SKM-1 (cell line): ENCODE measurements around the gene NINJ2.
"Not testable (repeated sequence)": the region's sequence is repeated elsewhere in the genome, so short reads cannot be mapped to it uniquely, and the experiment has no call there.

Experiments
- DNase-seq: peaks from one replicate; lab custom pipeline; 2025; ENCODE audit not compliant: unreplicated experiment; lab: John Stamatoyannopoulos, UW

Gene NINJ2, protein sequence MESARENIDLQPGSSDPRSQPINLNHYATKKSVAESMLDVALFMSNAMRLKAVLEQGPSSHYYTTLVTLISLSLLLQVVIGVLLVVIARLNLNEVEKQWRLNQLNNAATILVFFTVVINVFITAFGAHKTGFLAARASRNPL

DNA sequence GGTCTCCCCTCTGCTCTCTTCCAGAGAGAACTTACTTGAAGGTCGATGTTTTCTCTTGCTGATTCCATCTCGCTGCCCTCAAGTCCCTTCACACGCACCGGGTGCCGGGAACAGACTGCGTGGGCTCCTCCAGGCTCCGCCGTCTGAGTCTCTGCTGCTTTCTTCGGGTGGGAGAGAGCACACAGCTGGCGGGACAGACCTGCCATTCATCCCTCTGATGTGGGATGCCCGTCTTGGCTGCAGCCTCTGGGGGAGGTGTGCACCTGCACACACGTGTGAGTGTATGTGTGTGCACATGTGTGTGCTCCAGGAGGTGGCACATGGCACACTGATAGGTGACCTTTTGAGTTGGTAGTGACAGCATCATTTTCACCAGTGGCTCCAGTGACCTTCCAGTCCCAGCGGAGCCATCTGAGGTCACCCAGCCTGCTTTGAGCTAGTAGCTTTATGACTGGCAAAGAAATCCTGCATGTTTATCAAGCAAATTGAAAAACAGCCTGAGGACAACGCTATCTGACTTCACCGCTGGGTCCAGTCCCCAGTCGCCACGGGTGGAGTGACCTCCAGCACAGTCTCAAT, at the start of gene NINJ2:
Gene NINJ2 (minus strand): TSS at position 153 of the 579 bp plus-strand sequence. CDS start 85 bp downstream, at position 68.
- no peak for DNase-seq

DNA sequence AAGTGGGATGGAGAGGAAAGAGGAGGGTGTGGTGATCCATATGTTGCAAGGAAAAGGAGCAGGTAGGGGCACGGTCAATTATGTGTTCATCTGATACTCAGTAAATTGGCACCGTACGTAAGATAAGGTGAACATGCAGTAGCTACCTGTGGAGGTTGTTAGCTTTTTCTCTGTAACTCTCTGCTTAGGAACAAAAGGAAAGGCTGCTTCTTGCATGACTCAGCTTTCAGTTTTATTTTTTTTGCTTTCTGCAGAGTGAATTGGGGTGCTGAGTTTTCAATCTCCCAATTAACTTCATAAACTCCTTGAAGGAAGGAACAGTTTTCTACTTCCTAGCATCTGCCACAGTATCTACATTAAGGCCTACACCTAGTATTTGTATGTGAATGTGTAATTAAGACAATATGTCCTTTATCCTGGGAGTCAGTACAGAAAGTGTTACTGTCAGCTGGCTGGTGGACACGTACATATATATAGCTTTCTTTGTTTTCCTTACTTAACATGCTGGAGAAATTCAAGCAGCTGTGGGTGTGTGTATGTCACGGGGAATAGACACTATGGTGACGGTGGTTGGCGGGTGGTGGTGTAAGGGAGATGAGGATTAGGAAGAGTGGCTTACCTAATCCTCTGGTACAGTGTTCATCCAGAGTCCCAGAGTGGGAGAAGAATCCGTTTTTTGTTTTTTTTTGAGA, 49.1 kb upstream of the NINJ2 start:
- DNase-seq, result no peak

DNA sequence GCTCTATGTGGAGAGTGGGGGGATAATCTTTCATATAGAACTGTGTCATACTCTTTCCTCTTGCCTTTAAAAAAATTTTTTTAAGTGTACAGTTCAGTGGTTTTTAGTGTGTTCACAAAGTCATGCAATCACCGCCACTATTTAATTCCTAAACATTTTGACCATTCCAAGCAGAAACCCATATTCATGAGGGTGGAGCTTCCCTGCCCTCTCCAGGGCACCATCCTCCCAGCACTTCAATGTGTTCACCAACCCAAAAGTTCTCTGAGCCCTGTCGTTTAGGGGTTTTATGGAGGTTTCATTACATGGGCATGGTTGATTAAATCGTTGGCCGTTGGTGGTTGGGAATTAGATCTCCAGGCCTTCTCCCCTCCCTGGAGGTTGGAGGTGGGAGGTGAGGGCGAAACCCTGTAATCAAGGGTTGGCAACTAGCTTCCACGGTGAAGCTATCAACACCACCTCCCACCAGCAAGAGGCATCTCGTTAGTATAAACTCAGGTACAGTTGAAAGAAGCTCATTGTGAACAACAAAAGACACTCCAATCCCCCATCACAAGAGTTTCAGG, 46.3 kb upstream of the NINJ2 start:
- no peak for DNase-seq

DNA sequence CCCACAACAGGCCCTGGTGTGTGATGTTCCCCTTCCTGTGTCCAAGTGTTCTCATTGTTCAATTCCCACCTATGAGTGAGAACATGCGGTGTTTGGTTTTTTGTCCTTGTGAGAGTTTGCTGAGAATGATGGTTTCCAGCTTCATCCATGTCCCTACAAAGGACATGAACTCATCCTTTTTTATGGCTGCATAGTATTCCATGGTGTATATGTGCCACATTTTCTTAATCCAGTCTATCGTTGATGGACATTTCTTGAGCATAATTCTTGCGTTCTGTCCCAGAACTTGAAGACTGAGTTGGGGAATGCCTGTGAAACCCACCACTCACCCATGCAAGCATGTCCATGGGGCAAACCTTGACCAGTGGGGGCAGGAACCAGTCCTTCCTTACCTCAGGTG, 44.8 kb upstream of the NINJ2 start:
- DNase-seq, result not testable (repeated sequence)

DNA sequence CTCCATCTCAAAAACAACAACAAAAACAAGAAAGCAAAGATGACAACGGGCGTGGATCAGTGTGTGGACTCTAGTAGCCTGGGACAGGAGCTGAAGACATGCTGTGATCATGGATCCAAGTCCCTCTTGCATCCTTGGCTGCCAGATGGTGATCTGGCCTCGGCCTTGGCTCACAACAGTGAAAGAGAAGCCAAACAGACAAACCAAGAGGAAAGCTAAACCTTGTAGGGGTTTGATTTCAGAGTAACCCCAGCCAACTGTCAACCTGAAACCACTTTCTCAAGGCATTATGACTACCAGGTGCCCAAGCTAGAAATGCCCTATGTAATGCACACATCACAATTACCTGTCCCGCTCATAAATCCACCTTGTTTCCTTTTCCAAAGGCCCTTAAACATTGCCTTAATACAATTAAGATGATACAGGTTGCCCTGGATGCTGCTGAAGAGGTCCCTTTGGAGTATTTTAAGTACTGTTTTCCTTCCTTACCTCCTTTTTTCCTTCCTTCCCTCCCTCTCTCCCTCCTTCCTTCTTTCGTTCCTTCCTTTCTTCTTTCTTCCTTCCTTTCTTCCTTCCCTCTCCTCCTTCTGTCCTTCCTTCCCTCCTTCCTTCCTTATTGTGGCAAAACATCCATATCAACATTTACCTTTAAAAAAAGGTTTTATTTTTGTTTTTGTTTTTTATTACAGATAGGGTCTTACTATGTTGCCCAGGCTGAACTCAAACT, 41.4 kb upstream of the NINJ2 start:
- no peak for DNase-seq

DNA sequence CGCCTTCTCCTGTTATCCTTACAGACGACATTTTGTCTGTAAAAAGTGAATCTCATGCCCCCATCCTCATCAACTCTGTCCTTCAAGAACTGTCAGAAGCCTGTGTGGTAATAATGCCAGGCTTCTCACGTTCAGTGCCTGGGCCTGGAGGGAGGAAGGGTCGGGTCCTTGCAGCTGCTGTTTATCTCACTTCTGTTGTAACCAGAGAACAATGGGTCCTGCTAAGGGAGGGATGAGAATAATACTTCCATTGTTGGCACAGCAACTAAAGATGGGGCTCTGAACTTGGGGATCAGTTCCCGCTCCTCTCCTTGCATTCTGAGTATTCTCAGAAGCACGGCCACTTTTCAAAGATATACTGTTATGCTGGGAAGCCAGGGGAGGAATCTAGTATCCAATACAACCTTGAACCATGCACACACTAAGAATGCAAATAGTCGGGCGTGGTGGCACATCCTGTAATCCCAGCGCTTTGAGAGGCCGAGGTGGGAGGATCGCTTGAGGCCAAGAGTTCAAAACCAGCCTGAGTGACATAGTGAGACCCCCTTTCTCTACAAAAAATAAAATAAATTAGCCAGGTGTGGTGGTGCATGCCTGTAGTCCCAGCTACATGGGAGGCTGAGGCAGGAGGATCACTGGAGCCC, 38.8 kb upstream of the NINJ2 start:
- no peak for DNase-seq

DNA sequence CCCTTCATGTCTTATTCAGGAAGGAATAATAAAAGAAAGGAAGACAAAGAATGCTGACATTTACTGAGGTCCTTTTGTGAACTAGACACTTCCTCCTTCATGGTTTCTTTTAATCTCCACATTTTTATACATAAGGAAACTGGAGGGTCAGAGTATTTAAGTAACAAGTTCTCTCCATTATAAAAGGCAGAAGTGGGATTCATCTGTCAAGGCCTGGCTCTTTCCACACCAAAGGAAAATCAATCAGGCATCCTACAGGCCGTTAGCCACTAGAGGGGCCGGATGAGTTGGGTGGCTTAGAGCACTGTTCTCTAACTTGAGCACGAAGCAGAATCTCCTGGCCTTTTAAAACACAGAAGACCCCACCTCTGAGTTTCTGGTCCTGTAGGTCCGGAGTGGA, 36.8 kb upstream of the NINJ2 start:
- DNase-seq, result no peak

DNA sequence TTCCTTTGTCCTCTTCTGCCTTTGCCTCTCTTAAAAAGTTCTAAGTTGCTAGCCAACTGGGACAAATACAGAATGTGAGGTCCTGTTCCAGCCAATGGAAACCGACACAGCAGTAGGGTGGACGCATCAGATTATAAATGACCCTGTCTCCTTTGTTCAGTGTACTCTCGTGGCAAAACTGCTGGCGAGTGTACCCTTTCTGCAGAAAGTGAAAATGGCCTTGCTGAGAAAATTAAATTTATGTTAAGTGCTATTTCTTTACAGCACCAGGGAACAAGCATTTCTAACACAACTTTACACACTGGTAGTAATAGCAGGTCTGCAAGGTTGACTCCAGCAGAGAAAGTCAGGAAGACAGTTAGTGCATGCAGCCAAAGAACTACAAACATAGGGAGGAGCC, 35.0 kb upstream of the NINJ2 start:
- DNase-seq, result not testable (repeated sequence)

DNA sequence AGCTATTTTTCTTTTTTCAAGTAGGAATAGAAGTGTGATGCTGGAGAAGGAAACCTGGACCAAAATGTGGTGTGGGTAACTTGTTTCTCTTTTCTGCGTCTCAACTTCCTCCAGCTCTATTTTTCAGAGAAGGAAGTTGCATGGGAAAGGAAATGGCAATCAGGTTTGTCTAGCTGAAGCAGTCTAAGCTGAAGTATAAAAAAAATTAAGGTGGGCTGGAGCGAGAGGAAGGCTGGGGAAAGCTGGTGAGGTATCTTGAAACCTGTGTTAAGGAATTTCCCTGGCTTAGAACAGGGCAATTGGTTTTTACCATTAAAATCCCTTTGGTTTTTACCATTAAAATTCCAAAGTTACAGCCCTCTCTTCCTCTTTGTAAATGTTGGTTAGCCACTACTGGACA, 34.2 kb upstream of the NINJ2 start:
- no peak for DNase-seq

DNA sequence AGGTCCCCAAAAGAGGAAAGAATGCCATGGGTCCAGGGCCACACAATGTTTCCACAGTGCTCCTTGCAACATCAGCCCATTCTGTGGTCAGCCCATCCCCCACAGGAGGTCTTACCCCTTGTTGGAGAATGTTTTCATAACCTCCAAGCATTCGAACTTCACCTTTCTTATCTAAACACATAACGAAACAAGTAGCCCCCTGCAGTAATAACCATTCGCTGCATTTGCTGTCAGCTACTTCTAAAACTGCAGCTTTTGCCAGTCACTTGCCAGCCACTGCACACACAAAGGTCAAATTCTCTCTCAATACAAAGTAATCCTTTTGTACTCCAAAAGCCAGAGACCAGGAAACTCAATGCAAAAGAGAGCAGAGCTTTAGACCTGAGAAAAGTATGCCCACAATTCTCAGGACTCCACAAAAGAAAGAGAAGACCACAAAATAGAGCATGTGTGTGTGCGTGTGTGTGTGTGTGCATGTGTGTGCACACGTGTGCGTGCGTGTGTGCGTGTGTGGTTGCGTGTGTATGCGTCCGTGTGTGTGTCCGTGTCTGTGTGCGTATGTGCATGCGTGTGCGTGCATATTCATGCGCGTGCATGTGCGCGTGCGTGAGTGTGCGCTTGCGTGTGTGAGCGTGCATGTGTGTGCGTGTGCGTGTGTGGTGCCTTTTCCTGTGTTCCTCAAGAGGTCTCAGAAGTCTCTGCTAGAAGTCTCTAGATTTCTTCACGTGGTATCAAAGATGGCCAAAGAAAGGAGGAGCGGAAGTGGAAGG, 31.7 kb upstream of the NINJ2 start:
- no peak for DNase-seq

DNA sequence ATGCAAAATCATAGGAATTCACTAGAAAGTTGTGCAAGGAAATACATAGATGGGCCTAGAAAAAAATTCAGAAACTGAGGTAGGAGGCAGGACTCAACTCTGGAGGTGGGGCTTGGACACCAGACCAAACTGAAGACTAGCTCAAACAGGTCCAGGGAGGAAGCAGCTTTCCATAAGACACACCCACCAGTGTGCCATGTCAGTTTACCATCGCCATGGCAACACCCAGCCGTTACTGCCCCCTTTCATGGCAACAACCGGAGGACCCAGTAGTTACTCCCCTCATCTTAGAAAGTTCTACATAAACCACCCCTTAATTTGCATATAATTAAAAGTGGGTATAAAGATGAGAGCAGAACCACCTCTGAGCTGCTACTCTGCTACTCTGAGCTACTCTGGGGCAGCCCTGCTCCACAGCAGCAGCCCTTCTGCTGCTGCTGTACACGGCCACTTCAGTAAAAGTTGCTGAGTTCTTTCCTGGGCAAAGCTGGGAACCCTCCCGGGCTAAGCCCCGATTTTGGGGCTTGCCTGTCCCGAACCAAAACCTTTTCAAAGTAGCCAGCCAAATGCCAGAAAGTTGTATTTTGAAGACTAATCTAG, 30.8 kb upstream of the NINJ2 start:
- DNase-seq, result no peak

DNA sequence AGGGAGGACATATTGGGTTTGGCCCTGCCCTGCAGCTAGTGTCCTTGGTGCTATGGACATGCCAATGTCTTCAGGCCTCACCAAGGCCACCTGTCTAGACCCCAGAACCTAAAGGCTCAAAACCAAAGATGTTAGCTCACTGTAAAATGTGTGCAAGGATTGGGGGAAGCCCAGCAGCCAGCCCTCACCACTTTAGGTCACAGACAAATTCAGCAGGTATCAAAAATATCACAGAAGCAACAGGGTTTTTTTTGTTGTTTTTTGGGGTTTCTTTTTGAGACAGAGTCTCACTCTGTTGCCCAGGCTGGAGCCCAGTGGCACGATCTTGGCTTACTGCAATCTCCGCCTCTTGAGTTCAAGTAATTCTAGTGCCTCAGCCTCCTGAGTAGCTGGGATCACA, 29.0 kb upstream of the NINJ2 start:
- DNase-seq, result no peak

DNA sequence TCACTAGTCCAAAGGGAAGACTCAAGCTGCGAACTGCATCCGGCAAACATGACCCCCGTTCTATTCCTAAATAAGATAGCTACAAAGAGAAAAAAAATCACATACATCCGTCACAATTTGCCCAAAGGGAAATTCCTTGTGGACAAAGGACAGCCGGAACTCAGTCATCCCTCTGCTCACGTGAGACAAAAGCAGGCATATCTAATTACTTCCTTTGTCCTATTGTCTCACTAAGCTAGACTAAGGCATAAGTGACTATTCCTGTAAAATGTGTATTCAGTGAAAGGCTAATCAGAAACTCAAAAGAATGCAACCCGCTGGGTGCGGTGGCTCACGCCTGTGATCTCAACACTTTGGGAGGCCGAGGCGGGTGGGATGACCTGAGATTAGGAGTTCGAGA, 27.2 kb upstream of the NINJ2 start:
- no peak for DNase-seq

DNA sequence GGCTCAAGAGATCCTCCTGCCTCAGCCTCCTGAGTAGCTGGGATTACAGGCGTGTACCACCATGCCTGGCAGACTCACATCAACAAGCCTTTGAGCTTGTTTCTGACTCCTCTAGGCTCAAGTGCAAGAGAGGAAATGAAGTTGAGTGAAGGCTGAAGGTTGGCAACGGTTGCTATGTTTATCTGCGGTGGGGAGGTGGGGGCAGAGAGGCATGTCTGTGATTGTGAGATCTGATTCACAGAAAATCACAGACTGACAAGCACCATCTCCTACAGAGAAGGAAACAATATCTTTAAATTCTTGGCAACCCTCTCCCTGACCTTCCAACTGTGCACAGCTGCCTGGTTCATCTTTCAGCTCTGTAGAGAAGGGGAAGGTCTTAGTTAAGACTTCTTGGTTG, 22.1 kb upstream of the NINJ2 start:
- DNase-seq, result no peak

DNA sequence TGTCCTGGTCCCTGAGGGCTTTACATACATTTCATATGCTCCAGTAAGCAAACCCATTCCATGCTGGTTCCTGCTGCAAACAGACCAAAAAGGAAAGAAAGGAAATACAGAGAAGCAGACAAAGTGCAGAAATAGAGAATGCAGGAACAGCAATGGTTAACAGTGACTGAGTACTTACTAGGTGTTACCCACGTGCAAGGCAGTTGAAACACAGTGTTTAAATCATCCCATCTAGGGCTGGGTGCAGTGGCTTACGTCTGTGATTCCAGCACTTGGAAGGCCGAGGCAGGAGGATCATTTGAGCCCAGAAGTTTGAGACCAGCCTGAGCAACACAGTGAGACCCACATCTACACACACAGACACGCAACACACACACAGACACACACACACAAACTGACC, 21.2 kb upstream of the NINJ2 start:
- DNase-seq, result no peak

DNA sequence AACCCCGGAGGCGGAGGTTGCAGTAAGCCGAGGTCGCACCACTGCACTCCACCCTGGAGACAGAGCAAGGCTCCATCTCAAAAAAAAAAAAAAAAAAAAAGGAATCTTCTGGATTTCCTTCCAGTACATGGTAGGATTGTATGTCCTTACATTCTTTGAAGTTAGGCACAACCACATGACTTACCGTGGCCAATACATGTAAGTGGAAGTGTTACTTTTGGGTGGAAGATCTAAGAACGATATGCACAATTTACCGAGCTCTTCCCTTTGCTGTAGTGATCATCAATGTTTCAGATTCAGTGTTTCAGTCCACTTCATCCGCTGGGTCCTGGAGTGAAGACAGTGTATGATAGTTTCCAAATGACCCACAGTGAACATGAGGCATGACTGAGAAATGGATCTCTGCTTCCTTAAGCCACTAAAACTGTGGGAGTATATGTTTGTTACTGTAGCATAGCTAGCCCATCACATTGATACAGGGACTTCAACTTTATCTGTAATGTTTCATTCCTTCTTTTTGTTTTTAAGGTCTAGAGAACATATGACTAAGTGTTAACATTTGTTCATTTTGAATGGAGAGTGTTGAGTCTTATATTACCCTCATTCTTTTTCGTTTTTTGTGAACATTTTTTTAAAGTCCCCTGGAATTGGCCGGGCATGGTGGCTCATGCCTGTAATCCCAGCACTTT, 18.5 kb upstream of the NINJ2 start:
- DNase-seq, result no peak

DNA sequence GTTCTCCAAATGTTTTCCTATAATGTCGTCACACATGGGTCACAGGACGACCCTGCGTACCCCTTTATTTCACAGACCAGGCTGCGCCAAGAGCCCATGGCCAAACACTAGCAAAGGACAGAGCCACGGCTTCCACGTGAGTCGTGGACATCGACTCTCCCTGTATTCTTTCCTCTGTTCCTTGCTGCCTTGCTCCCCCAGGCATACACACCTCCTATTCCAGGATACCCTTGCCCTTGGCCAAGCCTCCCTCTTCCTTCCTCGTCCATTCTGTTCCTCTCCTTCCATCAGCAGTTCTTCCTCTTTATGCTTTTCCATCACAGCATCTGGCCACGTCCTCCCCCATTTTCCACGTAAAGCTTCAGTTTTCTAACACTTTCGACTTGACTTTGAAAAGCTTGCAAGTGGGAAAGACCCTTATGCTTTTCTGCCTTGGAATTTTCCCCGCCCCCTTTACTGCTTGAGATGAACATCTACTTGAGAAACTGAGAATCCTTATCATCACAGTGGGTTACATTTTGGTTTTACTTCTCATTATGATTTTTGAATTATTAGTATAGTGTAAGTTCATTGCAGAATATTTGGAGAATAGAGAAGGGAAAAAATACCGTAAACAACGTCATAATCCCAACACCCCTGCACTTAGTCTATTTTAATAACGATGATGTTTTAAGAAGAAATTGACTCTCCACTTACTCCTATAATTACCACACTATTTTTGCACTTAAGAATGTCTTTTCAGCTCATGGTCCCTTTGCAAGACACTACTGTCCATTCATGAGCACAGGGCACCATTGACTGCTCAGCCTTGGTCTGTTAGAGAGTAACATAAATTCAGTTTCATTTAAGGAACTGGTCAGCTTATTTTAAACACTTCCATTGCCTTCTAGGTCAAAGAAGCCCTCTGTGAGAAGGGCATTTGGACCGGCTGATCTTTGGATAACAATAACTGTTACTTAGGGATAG, 15.8 kb upstream of the NINJ2 start:
- no peak for DNase-seq

DNA sequence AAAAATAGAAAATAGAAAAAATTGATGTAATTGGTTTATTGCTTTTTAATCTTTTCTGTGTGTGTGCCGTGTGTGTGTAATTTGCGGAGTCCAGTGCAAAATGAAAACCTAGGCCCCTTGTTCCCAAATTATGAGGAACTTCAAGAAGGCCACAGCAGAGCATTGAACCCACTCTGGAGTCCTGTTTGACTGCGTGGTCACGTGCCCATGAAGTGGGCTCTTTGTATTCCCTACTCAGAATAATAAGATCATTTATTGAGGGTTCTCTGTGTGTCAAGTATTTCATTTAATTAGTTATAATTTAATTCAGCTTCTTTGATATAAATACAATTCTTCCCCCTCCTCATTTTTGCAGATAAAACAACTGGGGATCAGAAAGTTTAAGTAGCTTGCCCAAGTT, 12.3 kb upstream of the NINJ2 start:
- no peak for DNase-seq
